IMR-90 (cell line): ENCODE measurements around the gene ME3. TPM values are rescaled to one million over a fixed set of nuclear protein-coding genes. Genes with fewer than 3 reads are reported as not detected.
A peak's percentile ranks its signal among the peaks of the same experiment; 100 is the strongest.

Experiments
- ATAC-seq: fragments of 200-7000 bp; cut with Tn5 transposase; 2 replicates; pipeline ENCODE4 v1.9.1; 2020; ENCODE audit warnings: low read depth, mild to moderate bottlenecking, moderate library complexity
- BruUV-seq: library from RNA; stranded (reverse); fragments of 400-500 nt; replicated peaks from 2 replicates; lab custom pipeline; 2021; lab: Mats Ljungman, UMichigan
- CTCF ChIA-PET: fragments of 300-600 bp; formaldehyde crosslinking; extraction: SDS; loops from one replicate; lab custom pipeline; 2021; ENCODE audit warnings: antibody characterized with exemption; lab: Yijun Ruan, JAX
- POLR2A ChIA-PET: fragments of 300-600 bp; sonication (Branson Sonifier 250); formaldehyde crosslinking; loops from one replicate; lab custom pipeline; 2022; ENCODE audit warnings: antibody characterized with exemption; ENCODE audit not compliant: unreplicated experiment; lab: Charles Lee
- DNase-seq: peaks from one replicate; pipeline ENCODE4 v3.0.0; 2013
- H2AFZ ChIP-seq: replicated peaks from 2 replicates; pipeline ENCODE3; 2013; ENCODE audit warnings: low read length, mild to moderate bottlenecking; ENCODE audit not compliant: poor library complexity
- H2AK5ac ChIP-seq: 2 replicates; pipeline ENCODE4 v1.6.1; 2013; ENCODE audit warnings: low read depth, low read length, inconsistent platforms
- H2AK9ac ChIP-seq: replicated peaks from 2 replicates; pipeline ENCODE3; 2013; ENCODE audit warnings: mild to moderate bottlenecking, low read depth, low read length, moderate library complexity; ENCODE audit not compliant: poor library complexity
- H2BK120ac ChIP-seq: 2 replicates; pipeline ENCODE4 v1.6.1; 2013; ENCODE audit warnings: low read depth, low read length, inconsistent platforms
- H2BK15ac ChIP-seq: 3 replicates; pipeline ENCODE4 v1.6.1; 2013; ENCODE audit warnings: low read depth, low read length, inconsistent platforms
- H2BK20ac ChIP-seq: 2 replicates; pipeline ENCODE4 v1.6.1; 2013; ENCODE audit warnings: low read depth, mild to moderate bottlenecking, inconsistent platforms, low read length, moderate library complexity
- H2BK5ac ChIP-seq: 2 replicates; pipeline ENCODE4 v1.6.1; 2013; ENCODE audit warnings: mild to moderate bottlenecking, low read depth, low read length, inconsistent platforms; ENCODE audit not compliant: poor library complexity, severe bottlenecking
- H3K14ac ChIP-seq: replicated peaks from 2 replicates; pipeline ENCODE4 v1.6.1; 2013; ENCODE audit warnings: low read depth, low read length, inconsistent platforms
- H3K18ac ChIP-seq: 2 replicates; pipeline ENCODE4 v1.6.1; 2013; ENCODE audit warnings: low read depth, low read length, control low read depth
- H3K23ac ChIP-seq: 2 replicates; pipeline ENCODE4 v1.6.1; 2013; ENCODE audit warnings: low read depth, low read length, inconsistent platforms
- H3K27ac ChIP-seq: 2 replicates; pipeline ENCODE4 v1.5.1; 2013; ENCODE audit warnings: mild to moderate bottlenecking, control low read depth, low read length; ENCODE audit not compliant: insufficient read depth
- H3K27me3 ChIP-seq: 2 replicates; pipeline ENCODE4 v1.6.1; 2013; ENCODE audit warnings: low read length; ENCODE audit not compliant: control insufficient read depth, insufficient read depth
- H3K36me3 ChIP-seq: 2 replicates; pipeline ENCODE4 v1.6.1; 2013; ENCODE audit warnings: low read length, mixed read lengths; ENCODE audit not compliant: control insufficient read depth, insufficient read depth
- H3K4ac ChIP-seq: 2 replicates; pipeline ENCODE4 v1.6.1; 2013; ENCODE audit warnings: low read depth, low read length, inconsistent platforms
- H3K4me1 ChIP-seq: 2 replicates; pipeline ENCODE4 v1.6.1; 2013; ENCODE audit warnings: low read length, mixed read lengths; ENCODE audit not compliant: control insufficient read depth, insufficient read depth
- H3K4me2 ChIP-seq: 2 replicates; pipeline ENCODE4 v1.6.1; 2013; ENCODE audit warnings: low read depth, mild to moderate bottlenecking, control low read depth, low read length, moderate library complexity
- H3K4me3 ChIP-seq: 2 replicates; pipeline ENCODE4 v1.5.1; 2013; ENCODE audit warnings: low read depth, mild to moderate bottlenecking, control low read depth, low read length, moderate library complexity; ENCODE audit not compliant: insufficient read depth
- H3K56ac ChIP-seq: 2 replicates; pipeline ENCODE4 v1.6.1; 2013; ENCODE audit warnings: low read length, inconsistent platforms; ENCODE audit not compliant: insufficient read depth; ENCODE audit errors: extremely low read depth
- H3K79me1 ChIP-seq, 2 experiments: 2 replicates each; pipeline ENCODE4 v1.6.1; 2013; ENCODE audit warnings: low read length in 2 of 2, inconsistent platforms in 1 of 2, low read depth in 1 of 2
- H3K9ac ChIP-seq: 2 replicates; pipeline ENCODE4 v1.6.1; 2013; ENCODE audit warnings: low read depth, low read length, control low read depth
- H3K9me1 ChIP-seq: 2 replicates; pipeline ENCODE4 v1.6.1; 2013; ENCODE audit warnings: low read length, inconsistent platforms; ENCODE audit not compliant: insufficient read depth
- H3K9me3 ChIP-seq: 2 replicates; pipeline ENCODE4 v1.6.1; 2013; ENCODE audit warnings: low read length; ENCODE audit not compliant: control insufficient read depth, insufficient read depth
- H4K20me1 ChIP-seq: 2 replicates; pipeline ENCODE4 v1.6.1; 2013; ENCODE audit warnings: low read length, inconsistent platforms; ENCODE audit not compliant: insufficient read depth
- H4K5ac ChIP-seq: 2 replicates; pipeline ENCODE4 v1.6.1; 2013; ENCODE audit warnings: mild to moderate bottlenecking, low read depth, low read length, control low read depth
- H4K8ac ChIP-seq, 2 experiments: 2 replicates each; pipeline ENCODE4 v1.6.1; 2013; ENCODE audit warnings: low read depth in 2 of 2, low read length in 2 of 2, control low read depth in 1 of 2, inconsistent platforms in 1 of 2
- H4K91ac ChIP-seq: 2 replicates; pipeline ENCODE4 v1.6.1; 2013; ENCODE audit warnings: low read depth, low read length, inconsistent platforms; ENCODE audit not compliant: insufficient read depth
- BHLHE40 ChIP-seq: fragments of 150-350 bp; IDR thresholded peaks from 2 replicates; pipeline ENCODE4 v1.6.1; 2016; ENCODE audit warnings: mild to moderate bottlenecking, low read depth, low read length
- CEBPB ChIP-seq: IDR thresholded peaks from 2 replicates; pipeline ENCODE4 v1.6.1; 2012; ENCODE audit warnings: low read depth, low read length, improper control_type of control experiment
- CHD1 ChIP-seq: IDR thresholded peaks from 2 replicates; pipeline ENCODE4 v1.6.1; 2012; ENCODE audit warnings: low read depth, low read length, improper control_type of control experiment
- CTCF ChIP-seq: conservative IDR thresholded peaks from 2 replicates; pipeline ENCODE4 v1.5.1; 2012; ENCODE audit warnings: mild to moderate bottlenecking, low read depth, low read length, improper control_type of control experiment
- ELK1 ChIP-seq: fragments of 150-350 bp; IDR thresholded peaks from 2 replicates; pipeline ENCODE4 v1.6.1; 2016; ENCODE audit warnings: low read depth, mild to moderate bottlenecking, low read length, moderate library complexity, borderline replicate concordance
- FOS ChIP-seq: fragments of 150-350 bp; IDR thresholded peaks from 2 replicates; pipeline ENCODE4 v1.6.1; 2016; ENCODE audit warnings: low read depth, low read length
- MAFK ChIP-seq: IDR thresholded peaks from 2 replicates; pipeline ENCODE4 v1.6.1; 2012; ENCODE audit warnings: low read depth, low read length, improper control_type of control experiment
- MAZ ChIP-seq: IDR thresholded peaks from 2 replicates; pipeline ENCODE4 v1.6.1; 2012; ENCODE audit warnings: low read depth, mild to moderate bottlenecking, low read length, improper control_type of control experiment, moderate library complexity, borderline replicate concordance
- MXI1 ChIP-seq: IDR thresholded peaks from 2 replicates; pipeline ENCODE4 v1.6.1; 2012; ENCODE audit warnings: low read depth, mild to moderate bottlenecking, low read length, moderate library complexity, borderline replicate concordance
- NFE2L2 ChIP-seq: fragments of 150-350 bp; IDR thresholded peaks from 2 replicates; pipeline ENCODE4 v1.6.1; 2016; ENCODE audit warnings: low read depth, mild to moderate bottlenecking, low read length
- POLR2A ChIP-seq: IDR thresholded peaks from 2 replicates; pipeline ENCODE4 v1.6.1; 2012; ENCODE audit warnings: mild to moderate bottlenecking, low read depth, low read length
- RAD21 ChIP-seq: IDR thresholded peaks from 2 replicates; pipeline ENCODE4 v1.6.1; 2012; ENCODE audit warnings: low read length, improper control_type of control experiment
- RCOR1 ChIP-seq: IDR thresholded peaks from 2 replicates; pipeline ENCODE4 v1.6.1; 2012; ENCODE audit warnings: mild to moderate bottlenecking, low read length, improper control_type of control experiment; ENCODE audit not compliant: insufficient replicate concordance
- RFX5 ChIP-seq: IDR thresholded peaks from 2 replicates; pipeline ENCODE4 v1.8.0; 2012; ENCODE audit warnings: low read depth, mild to moderate bottlenecking, low read length, moderate library complexity
- SMC3 ChIP-seq: fragments of 150-350 bp; IDR thresholded peaks from 2 replicates; pipeline ENCODE4 v1.6.1; 2016; ENCODE audit warnings: low read depth, mild to moderate bottlenecking, antibody characterized with exemption, low read length, moderate library complexity
- USF2 ChIP-seq: fragments of 150-350 bp; IDR thresholded peaks from 2 replicates; pipeline ENCODE4 v1.6.1; 2017; ENCODE audit warnings: mild to moderate bottlenecking, antibody characterized with exemption, low read length, low read depth
- WGBS, 2 experiments: methylation state at CpG; one replicate each; pipeline versions ENCODE4 v1.1.5 to v1.1.7; 2013; ENCODE audit warnings: missing lambda C conversion rate in 2 of 2; ENCODE audit not compliant: insufficient read length in 1 of 2; ENCODE audit errors: extremely low coverage in 2 of 2; 5-methylcytosine and 5-hydroxymethylcytosine counted together
- dilution Hi-C: fragments of 300-500 bp; cut with HindIII; formaldehyde crosslinking; loops from one replicate; pipeline ENCODE4 v1.14.3; 2018; ENCODE audit warnings: low sequenced_read_pairs; ENCODE audit not compliant: unreplicated experiment
- in situ Hi-C: fragments of 300-500 bp; cut with MboI; formaldehyde crosslinking; loops from 3 replicates; pipeline ENCODE4 v1.14.3; 2019; ENCODE audit warnings: low sequenced_read_pairs, inconsistent platforms, mixed read lengths
- intact Hi-C: fragments of 100-400 bp; cut with micrococcal nuclease; formaldehyde crosslinking; loops from 2 replicates; pipeline ENCODE4 v1.10.0; 2022
- polyA plus RNA-seq, 3 experiments: library from polyadenylated mRNA; depleted of rRNA; stranded (reverse); fragments of >200 nt; gene quantifications; 2 replicates each; pipeline ENCODE4 v1.2.3, GENCODE V29; 2012; ENCODE audit warnings: low replicate concordance in 1 of 3
- total RNA-seq: library from RNA; depleted of rRNA; stranded (reverse); fragments of >200 nt; gene quantifications from 2 replicates; pipeline ENCODE4 v1.2.3, GENCODE V29; 2012

The ME3 gene
- total and polyA plus RNA-seq, 2 of the 4 experiments (the other 2 are of a cell fraction), result 7.8 to 9.0 TPM

GRCh38 chr11:86692317-86692716 is 19.9 kb upstream of the ME3 start:
- peak overlapping the region; percentile 38; the same call in 1 of the 2 replicates for H3K4me2 ChIP-seq

More at GRCh38 chr11:86692317-86692716, 19.9 kb upstream of the ME3 start:
- Histone ChIP-seq H2BK15ac (no peak overlapping the region), H3K27ac (no peak overlapping the region), H4K8ac (peak overlapping the region in 1 of 2 experiments; percentile 3; a peak in 2 of 4 replicates), H4K91ac (peak overlapping the region; percentile 80; the same call in 1 of the 2 replicates), H2BK20ac (peak overlapping the region; percentile 97), H2AFZ (no peak overlapping the region), H3K23ac (peak overlapping the region; percentile 83), H2BK120ac (peak overlapping the region; percentile 84), H3K9me3 (no peaks in the 10 kb centered on the region), H2BK5ac (peak overlapping the region; percentile 70), H3K4ac (peak overlapping the region; percentile 89; the same call in 1 of the 2 replicates), H3K18ac (peak overlapping the region; percentile 15; the same call in 1 of the 2 replicates), H3K14ac (peak overlapping the region; percentile 49; the same call in 1 of the 2 replicates), H4K5ac (peak overlapping the region; percentile 0; the same call in 1 of the 2 replicates), H3K56ac (no peak overlapping the region), H4K20me1 (no peaks in the 10 kb centered on the region), H3K4me3 (no peak overlapping the region), H3K79me1 (0 out of 4 replicates have a peak, but pooled peaks cover 0 to 4% of the 10 kb centered on the region in 2 experiments), H2AK5ac (no peak overlapping the region), H3K27me3 (no peaks in the 10 kb centered on the region), H3K4me1 (peaks cover 22% of the 10 kb centered on the region), H3K9ac (no peak overlapping the region), H3K36me3 (no peaks in the 10 kb centered on the region), H3K9me1 (peaks cover 14% of the 10 kb centered on the region), H2AK9ac (no peak overlapping the region)
- no TSS peak for BruUV-seq
- in situ Hi-C loops, result no loop called here
- CTCF ChIA-PET, result interaction anchor here (0.6 kb wide), 2 partner anchors 28 to 100 kb away, joined by 3 read pairs; no protein-coding TSS in a partner anchor
- no CpG with 5 or more reads among the region's 1 CpG for WGBS, 2 experiments
- intact Hi-C loops, result loop anchor here (2.0 kb wide), 1 partner anchor 14 kb away; no protein-coding TSS in a partner anchor
- DNase-seq (peak; percentile 42), ATAC-seq (no peak)
- POLR2A ChIA-PET, result no interaction called here
- TF ChIP-seq RFX5 (no peak), RCOR1 (no peak), SMC3 (no peak), USF2 (no peak), MXI1 (no peak), NFE2L2 (no peak), CTCF (no peak), MAZ (no peak), CEBPB (no peak), MAFK (no peak), POLR2A (no peak), CHD1 (no peak), RAD21 (no peak), BHLHE40 (no peak), FOS (no peak), ELK1 (no peak)
- dilution Hi-C loops, result no loop called here
